GM12874 (cell line): ENCODE measurements around the gene MT1X.

Experiments used
- TF ChIP-seq, protein P1 (sequence below): IDR thresholded peaks from 2 replicates; pipeline ENCODE4 v1.5.1; 2011; ENCODE audit warnings: low read depth, mild to moderate bottlenecking, control low read depth, low read length, moderate library complexity; ENCODE audit not compliant: insufficient read depth

MT1X gene

DNA sequence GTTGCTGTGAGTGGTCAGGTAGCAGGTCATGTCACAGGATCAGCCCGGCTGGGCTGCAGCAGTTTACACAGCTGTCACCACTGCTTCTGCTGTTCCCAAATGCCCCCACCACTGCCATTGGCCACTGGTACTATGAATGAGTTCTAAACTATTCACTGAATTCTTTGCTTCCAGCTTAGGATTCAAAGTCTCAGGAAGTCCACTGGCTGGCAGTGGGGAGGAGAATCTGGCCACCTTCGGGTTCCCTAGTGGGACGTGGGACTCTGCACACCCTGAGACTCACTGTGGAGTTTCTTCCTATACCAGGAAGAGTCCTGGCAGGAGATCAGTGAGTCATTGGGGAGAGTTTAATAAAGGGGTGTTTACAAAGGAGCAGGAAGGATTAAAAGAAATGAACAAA is 6.9 kb downstream of the MT1X start:
- TF ChIP-seq, protein P1, sequence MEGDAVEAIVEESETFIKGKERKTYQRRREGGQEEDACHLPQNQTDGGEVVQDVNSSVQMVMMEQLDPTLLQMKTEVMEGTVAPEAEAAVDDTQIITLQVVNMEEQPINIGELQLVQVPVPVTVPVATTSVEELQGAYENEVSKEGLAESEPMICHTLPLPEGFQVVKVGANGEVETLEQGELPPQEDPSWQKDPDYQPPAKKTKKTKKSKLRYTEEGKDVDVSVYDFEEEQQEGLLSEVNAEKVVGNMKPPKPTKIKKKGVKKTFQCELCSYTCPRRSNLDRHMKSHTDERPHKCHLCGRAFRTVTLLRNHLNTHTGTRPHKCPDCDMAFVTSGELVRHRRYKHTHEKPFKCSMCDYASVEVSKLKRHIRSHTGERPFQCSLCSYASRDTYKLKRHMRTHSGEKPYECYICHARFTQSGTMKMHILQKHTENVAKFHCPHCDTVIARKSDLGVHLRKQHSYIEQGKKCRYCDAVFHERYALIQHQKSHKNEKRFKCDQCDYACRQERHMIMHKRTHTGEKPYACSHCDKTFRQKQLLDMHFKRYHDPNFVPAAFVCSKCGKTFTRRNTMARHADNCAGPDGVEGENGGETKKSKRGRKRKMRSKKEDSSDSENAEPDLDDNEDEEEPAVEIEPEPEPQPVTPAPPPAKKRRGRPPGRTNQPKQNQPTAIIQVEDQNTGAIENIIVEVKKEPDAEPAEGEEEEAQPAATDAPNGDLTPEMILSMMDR = no peak

DNA sequence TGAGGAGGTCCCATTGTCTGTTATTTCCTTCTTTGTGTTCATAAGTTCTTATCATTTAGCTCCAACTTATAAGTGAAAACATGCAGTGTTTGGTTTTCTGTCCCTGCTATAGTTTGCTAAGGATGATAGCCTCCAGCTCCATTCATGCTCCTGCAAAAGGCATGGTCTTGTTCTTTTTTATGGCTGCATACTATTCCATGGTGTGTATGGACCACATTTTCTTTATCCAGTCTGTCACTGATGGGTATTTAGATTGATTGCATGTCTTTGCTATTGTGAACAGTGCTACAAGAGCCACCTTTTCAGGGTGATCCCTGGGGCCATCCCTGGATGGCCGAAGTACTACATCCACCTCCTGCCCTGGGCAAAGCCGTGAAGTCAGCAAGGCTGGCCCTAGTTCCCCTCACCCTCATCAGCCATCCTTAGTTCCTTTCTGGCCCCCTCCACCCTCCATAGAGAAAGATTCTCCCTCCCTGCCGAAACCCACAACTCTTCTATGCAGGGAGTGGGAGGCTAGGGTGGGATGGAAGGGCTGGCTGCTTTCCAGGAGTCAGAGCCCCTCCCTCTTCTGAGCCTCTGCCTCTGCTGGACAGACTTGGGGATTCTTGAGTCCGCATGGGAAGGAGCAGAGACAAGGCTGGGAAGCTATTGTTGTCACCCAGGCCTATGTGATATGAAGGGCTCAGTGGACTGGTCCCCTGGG is 8.3 kb downstream of the MT1X start:
- TF ChIP-seq, protein P1 = no peak

DNA sequence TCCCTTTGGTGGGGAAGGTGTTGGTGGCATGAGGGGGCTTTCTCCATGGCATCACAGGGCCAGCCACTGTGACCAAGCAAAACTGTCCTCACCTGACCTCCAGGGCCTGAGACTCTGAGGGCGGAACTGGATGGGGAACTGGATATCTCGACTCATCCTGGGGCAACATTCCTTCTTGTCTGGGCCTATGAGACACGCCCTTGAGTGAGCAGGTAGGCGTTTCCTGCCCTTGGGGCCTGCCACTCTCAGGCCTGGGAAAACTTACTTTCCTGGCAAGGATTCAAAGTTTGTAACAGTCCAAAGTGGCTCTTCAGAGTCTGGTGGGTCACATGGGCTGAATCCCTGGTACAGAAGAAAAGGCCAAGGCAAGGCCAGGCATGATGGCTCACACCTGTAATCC is 9.6 kb downstream of the MT1X start:
- TF ChIP-seq, protein P1 = no peak

DNA sequence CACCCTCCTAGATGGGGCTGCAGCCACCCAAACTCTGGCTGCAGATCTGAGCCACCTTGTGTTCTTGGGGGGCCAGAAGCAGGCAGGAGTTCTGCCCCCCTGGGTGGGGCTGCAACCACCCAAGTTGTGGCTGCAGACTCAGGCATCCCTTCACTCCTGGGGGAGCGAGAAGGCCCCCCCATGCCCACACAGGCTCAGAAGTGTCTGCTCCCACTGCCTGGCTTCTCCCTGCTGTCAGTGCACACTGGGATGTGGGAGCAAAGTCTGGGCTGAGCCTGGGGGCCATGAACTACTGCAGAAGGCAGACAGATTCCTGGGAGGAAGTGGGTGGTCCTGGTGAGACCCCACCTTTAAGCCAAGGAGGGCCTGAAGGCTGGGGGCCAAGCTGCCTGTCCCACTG is 13.0 kb downstream of the MT1X start:
- TF ChIP-seq, protein P1 = no peak

DNA sequence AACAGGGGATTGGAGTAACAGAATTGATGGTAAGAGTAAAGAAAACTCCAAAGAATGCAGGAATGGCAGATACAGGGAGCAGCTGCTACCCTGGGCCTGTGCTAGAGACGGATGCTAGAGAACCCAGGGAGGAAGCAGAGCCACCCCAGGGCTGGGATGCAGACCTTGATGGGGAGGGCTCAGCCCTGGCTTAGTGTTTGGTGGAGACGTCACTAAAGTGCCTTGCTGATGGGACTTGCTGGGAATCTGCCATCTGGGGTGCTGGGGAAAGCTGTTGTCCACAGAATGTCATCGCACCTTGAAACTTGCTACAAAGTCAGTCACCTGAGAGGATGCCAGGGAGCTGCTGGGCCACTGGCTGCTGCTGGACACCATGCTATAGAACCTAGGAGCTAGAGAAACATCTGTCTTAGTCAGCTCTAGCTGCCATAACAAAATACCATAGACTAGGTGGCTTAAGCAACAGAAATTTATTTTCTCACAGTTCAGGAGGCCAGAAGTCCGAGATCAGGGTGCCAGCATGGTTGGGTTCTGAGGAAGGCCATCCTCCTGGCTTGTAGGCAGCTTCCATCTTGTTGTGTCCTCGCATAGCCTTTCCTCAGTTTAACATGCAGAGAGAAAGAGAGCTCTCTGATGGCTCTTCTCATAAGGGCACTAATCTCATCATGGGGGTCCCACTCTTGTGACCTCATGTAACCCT is 15.3 kb downstream of the MT1X start:
- TF ChIP-seq, protein P1 = no peak

DNA sequence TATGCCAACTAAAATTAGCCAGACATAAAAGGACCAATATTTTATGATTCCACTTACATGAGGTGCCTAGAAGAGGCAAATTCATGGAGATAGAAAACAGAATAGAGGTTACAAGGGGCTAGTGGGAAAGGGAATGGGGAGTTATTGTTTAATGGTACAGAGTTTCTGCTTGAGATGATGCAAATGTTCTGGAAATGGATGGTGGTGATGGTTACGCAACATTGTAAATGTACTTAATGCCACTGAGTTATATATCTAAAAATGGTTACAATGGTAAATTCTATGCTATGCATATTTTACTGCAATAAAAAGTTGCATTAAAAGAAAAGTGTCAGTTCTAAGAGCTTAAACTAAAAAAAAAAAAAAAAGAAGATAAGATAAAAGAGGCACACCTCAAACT is 17.9 kb downstream of the MT1X start:
- TF ChIP-seq, protein P1 = no peak

DNA sequence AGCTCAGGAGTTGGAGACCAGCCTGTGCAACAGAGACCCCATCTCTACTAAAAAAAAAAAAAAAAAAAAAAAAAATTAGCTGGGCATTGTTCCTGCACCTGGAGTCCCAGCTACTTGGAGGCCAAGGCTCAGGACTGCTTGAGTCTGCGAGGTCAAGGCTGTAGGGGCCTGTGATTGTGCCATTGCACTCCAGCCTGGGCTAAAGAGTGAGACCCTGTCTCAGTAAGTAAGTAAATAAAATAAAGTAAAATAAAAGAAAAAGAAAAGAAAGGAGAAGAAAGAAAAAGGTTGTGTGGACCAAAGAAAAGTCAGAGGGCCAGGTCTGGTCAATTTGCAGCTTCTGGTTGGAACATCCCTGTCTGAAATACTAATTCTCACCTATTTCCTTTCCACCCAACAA is 18.4 kb downstream of the MT1X start:
- TF ChIP-seq, protein P1 = no peak
